GM19324 (cell line): Measurements from ENCODE around the gene EIF4G3.
A peak's percentile ranks its signal among the peaks of the same experiment; 100 is the strongest.
"Not testable (repeated sequence)": the region's sequence is repeated elsewhere in the genome, so short reads cannot be mapped to it uniquely, and the experiment has no call there.

ENCODE experiments used
- ATAC-seq: cut with Tn5 transposase; IDR thresholded peaks from one replicate; pipeline ENCODE4 v1.9.1; 2021; ENCODE audit warnings: mild to moderate bottlenecking, moderate library complexity; ENCODE audit not compliant: unreplicated experiment, low FRiP score

EIF4G3 gene

GRCh38 chr1:21042929-21043605 is 133.6 kb downstream of the EIF4G3 start:
- no peak for ATAC-seq

- no peak for ATAC-seq
Observed at GRCh38 chr1:21041541-21041940, 135.2 kb downstream of the EIF4G3 start.

DNA sequence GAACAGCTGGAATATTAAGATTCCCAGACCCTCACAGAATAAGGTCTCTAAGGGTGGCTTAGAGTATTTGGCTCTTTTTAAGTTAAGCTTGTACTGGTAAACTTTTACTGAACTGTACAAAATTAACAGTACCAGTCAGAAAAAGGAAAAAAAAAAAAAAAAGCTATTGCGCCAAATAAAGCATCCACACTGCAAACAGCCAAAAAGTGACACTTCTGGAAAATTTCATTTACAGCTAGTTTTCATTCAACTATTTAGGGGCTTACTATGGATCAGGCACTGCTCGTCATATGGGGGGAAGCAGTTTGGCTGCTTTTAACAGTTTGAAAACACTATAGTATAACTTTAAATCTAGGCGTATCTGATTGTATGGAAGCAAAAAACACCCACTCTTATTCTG is 139.6 kb downstream of the EIF4G3 start:
- ATAC-seq = no peak

GRCh38 chr1:21035794-21036193 is 140.9 kb downstream of the EIF4G3 start:
- ATAC-seq = no peak

DNA sequence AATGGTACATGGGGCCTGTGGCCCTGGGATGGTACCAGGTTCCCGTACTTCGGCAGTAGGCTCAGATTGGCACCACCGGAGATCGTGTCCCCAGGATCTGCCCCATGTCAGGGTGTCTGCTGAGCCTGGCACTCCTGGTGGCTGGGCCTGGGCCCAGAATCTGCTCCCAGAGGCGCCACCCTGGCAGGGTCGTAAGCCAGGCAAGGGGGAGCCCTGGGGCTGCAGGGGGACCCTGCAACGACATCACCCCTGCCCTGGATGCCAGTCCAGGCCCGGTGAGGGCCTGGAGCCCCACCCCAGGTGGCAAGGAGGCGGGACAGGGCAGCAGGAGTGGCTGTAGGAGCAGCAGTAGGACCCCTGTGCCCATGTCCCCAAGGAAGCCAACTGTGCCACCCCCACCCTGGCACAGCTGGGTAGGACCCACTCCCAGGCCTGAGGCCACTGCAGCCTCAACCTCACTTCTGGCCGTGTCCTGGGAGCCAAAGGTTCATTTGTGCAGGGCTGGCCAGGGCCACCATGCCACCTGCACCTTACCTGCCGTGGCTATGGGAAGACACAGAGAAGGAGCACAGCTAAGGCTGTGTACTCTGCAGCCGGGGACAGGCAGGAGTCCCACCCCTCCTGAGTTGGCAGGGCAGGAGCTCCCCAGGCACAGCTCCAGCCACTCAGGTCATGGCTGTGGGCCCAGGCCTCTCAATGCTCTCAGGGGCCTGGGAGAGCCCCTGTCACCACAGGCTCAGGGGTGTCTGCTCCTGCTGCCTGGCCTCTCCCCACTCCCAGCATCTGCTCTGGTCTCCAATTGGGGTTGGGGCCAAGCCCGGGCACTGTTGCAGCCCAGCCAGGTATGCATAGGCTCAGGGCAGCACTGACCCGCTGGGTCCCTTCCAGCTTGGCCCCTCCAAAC is 141.7 kb downstream of the EIF4G3 start:
- no peak for ATAC-seq

DNA sequence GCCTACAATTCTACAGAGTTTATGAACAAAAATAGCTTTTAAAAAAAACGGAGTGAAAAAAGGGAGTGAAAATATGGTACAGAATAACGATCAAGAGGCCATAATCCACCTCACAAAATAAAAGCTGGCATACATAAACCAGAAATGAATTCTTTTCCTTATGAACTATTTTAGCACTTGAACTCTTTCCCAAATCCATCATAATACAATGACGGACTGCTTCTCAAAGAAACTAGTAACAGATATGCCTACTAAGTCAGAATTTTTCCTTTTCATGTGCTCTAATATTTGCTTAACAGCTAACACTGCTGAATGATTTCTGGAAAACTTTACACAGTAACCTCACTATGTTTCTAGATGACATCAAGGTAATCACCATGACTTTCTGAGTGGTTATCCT is 144.0 kb downstream of the EIF4G3 start:
- no peak for ATAC-seq

GRCh38 chr1:21030181-21030580 is 146.5 kb downstream of the EIF4G3 start:
- ATAC-seq = no peak

DNA sequence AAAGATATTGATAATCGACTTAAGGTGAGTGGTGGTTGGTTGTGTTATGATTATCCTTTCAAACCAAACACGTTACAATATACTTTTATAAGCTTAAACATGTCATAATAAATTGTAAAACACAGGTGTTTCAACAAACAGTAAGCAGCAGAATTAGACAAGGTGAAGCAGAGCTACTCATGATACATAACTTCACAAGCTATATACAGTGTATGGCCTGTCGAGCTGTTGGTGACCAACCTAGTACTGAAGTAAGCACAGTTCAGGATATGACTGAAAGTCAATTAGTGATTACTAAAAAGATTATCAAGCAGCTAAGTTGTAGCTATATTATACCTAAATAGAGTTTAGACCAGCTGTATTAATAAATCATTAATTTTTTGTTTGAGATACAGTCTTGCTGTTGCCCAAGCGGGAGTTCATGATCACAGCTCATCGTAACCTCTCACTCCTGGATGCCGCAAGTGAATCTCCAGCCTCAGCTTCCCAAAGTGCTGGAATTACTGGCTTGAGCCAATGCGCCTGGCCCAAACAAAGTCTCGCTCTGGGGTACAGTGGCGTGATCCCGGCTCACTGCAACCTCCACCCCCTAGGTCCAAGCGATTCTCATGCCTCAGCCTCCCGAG is 148.1 kb downstream of the EIF4G3 start:
- ATAC-seq = no peak

GRCh38 chr1:21027805-21028204 is 148.9 kb downstream of the EIF4G3 start:
- no peak for ATAC-seq

DNA sequence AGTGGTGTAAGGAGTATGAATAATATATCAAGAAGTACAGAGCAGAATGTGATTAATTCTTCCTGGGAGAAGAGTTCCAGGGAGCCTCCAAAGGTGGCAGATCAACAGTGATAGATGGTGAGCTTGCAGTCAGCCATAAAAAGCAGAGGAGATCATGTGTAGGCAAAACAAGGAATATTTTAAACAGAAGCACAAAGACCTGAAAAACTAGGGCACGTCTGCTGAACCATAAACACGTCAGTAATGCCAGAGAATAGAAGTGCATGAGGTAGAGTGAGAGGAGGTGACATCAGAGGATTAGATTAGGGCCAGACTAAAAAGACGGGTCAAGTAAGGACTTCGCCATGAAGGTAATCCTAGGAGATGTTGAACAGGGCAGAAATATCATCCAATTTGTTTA is 151.8 kb downstream of the EIF4G3 start:
- ATAC-seq = no peak

- ATAC-seq = not testable (repeated sequence)
Observed at GRCh38 chr1:21024136-21024896, 152.4 kb downstream of the EIF4G3 start.

DNA sequence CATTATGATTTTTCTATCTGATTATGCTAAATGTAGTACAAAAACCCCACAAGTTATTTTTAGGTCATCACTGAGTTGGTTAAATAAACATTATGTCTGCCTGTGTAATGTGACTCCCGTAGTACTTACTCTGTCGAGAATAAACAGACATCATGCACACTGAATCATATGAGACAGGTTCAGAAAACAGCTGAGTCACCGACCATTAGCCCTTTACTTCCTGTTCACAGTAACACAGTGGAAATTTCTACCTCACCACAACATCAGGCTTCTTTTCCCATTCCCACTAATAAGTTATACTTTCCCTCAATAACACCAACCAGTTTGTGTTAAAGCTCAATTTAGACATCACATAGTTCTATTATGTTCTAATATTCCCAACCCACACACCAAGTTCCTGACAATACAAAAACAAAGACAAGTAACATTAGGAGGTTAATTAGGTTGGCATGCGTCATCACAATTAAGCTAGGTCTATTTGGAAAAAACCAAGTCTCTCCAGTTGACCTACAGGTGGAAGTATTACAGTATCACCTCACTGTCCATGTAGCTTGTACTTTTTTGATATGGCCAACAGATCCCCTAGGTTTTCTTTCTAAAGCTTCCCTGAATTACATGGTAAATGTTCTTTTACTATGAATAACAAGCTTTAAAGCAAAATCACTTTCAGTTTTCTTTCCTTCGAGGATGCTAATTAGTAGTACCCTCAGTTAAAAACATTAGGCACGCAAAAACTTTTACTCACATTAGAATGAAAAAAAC is 154.2 kb downstream of the EIF4G3 start:
- ATAC-seq = peak; percentile 83

GRCh38 chr1:21021311-21021710 is 155.4 kb downstream of the EIF4G3 start:
- no peak for ATAC-seq

GRCh38 chr1:21020151-21020550 is 156.5 kb downstream of the EIF4G3 start:
- ATAC-seq = no peak

DNA sequence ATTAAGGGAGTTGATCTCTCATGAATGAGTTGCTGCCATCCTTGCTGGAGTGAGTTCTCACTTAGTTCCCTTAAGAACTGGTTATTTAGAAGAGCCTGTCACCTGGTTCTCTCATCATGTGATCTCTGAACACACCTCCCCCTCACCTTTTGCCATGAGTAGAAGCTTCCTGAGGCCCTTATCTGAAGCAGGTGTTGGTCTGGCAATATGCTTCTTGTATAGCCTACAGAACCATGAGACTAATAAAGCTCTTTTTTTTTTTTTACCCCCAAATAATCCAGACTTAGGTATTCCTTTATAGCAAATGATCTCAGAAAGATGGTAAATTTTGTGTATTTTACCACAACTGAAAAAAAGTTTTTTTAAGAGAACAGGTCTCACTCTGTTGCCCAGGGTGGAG is 158.0 kb downstream of the EIF4G3 start:
- ATAC-seq = no peak

- ATAC-seq = no peak
Observed at GRCh38 chr1:21013510-21013909, 163.2 kb downstream of the EIF4G3 start.

DNA sequence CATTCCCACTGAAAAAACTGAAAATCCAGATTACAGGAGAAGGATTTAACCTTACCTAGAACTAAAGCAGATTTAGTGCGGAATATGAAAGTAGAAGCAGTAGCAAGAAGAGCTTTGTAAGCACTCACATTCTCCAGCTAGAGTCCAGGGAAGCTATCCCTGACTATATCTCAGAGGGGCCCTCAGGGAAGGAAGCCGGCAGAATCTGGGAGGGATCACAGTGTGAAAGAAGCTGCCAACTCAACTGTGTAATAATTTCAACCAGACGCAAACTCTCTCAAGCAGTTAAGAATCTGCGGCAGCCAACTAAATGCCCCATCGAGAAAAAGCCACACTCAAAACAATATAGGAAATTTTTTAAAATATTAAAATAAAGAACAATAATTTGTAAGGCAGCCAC is 163.8 kb downstream of the EIF4G3 start:
- ATAC-seq = no peak

DNA sequence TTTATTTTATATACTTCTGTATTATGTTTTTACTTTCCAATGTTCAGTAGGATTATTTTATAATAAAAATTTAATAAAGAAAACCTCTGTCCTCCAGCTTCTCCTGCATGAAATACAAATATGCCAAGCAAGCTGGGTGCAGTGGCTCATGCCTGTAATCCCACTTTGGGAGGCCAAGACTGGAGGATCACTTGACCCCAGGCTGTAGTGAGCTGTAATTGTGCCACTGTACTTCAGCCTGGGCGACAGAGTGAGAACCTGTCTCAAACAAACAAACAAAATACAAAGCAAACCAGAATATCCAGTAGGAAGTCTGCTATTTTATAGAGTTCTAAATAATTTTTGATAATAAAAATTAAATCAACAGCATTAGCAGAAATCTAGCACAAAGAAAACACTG is 168.8 kb downstream of the EIF4G3 start:
- ATAC-seq = no peak

GRCh38 chr1:21005466-21006239 is 171.0 kb downstream of the EIF4G3 start:
- no peak for ATAC-seq
